GM12878 (cell line): ENCODE measurements around the gene TTLL4. TPM values are rescaled to one million over a fixed set of nuclear protein-coding genes. Genes with fewer than 3 reads are reported as not detected.
A peak's percentile ranks its signal among the peaks of the same experiment; 100 is the strongest.

Source experiments
- BHLHE40 ChIP-seq, 2 experiments: fragments of 450-650 bp in 1 of 2; IDR thresholded peaks; 2 replicates each; pipeline ENCODE4 v1.6.1; 2011 to 2017; ENCODE audit warnings: low read depth in 2 of 2, borderline replicate concordance in 1 of 2, improper control_type of control experiment in 1 of 2, low read length in 1 of 2, mild to moderate bottlenecking in 1 of 2
- BMI1 ChIP-seq: fragments of 450-650 bp; IDR thresholded peaks from 2 replicates; pipeline ENCODE4 v1.6.1; 2016; ENCODE audit warnings: mild to moderate bottlenecking, moderate library complexity, borderline replicate concordance
- CBX5 ChIP-seq: sonication (generic); IDR thresholded peaks from 2 replicates; pipeline ENCODE4 v1.6.1; 2016; ENCODE audit warnings: low read depth, moderate library complexity, mild to moderate bottlenecking, inconsistent platforms
- EED ChIP-seq: sonication (generic); IDR thresholded peaks from 2 replicates; pipeline ENCODE4 v1.6.1; 2016; ENCODE audit warnings: antibody characterized with exemption, low read depth
- HCFC1 ChIP-seq: fragments of 150-350 bp; IDR thresholded peaks from 2 replicates; pipeline ENCODE4 v1.6.1; 2014; ENCODE audit warnings: low read length
- HDAC2 ChIP-seq: fragments of 200-600 bp; sonication (generic); IDR thresholded peaks from 2 replicates; pipeline ENCODE4 v1.6.1; 2017
- IKZF2 ChIP-seq, 2 experiments: fragments of 450-650 bp; IDR thresholded peaks; 2 replicates each; pipeline ENCODE4 v1.6.1; 2017; ENCODE audit warnings: mild to moderate bottlenecking in 2 of 2, moderate library complexity in 2 of 2
- IRF4 ChIP-seq: IDR thresholded peaks from 2 replicates; pipeline ENCODE4 v1.6.1; 2011; ENCODE audit warnings: low read depth, low read length
- MEF2A ChIP-seq: IDR thresholded peaks from 2 replicates; pipeline ENCODE4 v1.6.1; 2011; ENCODE audit warnings: low read depth, mild to moderate bottlenecking, low read length, moderate library complexity; ENCODE audit not compliant: insufficient read depth
- MYB ChIP-seq: fragments of 150-350 bp; IDR thresholded peaks from 2 replicates; pipeline ENCODE4 v1.6.1; 2014; ENCODE audit warnings: mild to moderate bottlenecking, low read depth, low read length, borderline replicate concordance
- NFXL1 ChIP-seq: fragments of 450-650 bp; IDR thresholded peaks from 2 replicates; pipeline ENCODE4 v1.6.1; 2017; ENCODE audit warnings: antibody characterized with exemption, mild to moderate bottlenecking, borderline replicate concordance
- NR2F1 ChIP-seq: fragments of 450-650 bp; conservative IDR thresholded peaks from 2 replicates; pipeline ENCODE4 v1.6.1; 2017; ENCODE audit warnings: mild to moderate bottlenecking
- PAX8 ChIP-seq: fragments of 450-650 bp; IDR thresholded peaks from 2 replicates; pipeline ENCODE4 v1.6.1; 2017; ENCODE audit warnings: mild to moderate bottlenecking, moderate library complexity
- SMARCA5 ChIP-seq: fragments of 450-650 bp; IDR thresholded peaks from 2 replicates; pipeline ENCODE4 v1.6.1; 2017; ENCODE audit warnings: mild to moderate bottlenecking
- SRF ChIP-seq, 2 experiments: IDR thresholded peaks; 2 replicates each; pipeline ENCODE4 v1.6.1; 2011; ENCODE audit warnings: low read depth in 2 of 2, low read length in 2 of 2, mild to moderate bottlenecking in 1 of 2, moderate library complexity in 1 of 2
- ZNF274 ChIP-seq: IDR thresholded peaks from one replicate; pipeline ENCODE4 v1.8.0; 2011; ENCODE audit not compliant: insufficient read length, insufficient read depth
- ZSCAN29 ChIP-seq: fragments of 450-650 bp; IDR thresholded peaks from 2 replicates; pipeline ENCODE4 v1.6.1; 2017; ENCODE audit warnings: mild to moderate bottlenecking, moderate library complexity
- polyA plus RNA-seq, 11 experiments: library from polyadenylated mRNA; depleted of rRNA in 4 of 11; unstranded in 6 of 11; stranded (reverse) in 5 of 11; fragments of >200 nt; fragmentation: Nextera tagmentation in 4 of 11; fragmentation: Illumina TruSeq in 1 of 11; extraction: Ambion mirVana in 4 of 11; extraction: Trizol in 1 of 11; gene quantifications; 1 replicate in 1 of 11; 2 replicates in 10 of 11; pipeline versions ENCODE4 v1.2.1 to v1.2.3, GENCODE V29; 2011 to 2016; ENCODE audit warnings: inconsistent platforms in 2 of 11, missing spikeins in 2 of 11, low read depth in 1 of 11
- total RNA-seq, 4 experiments: library from RNA; depleted of rRNA in 3 of 4; stranded (reverse); fragments of >200 nt in 3 of 4; fragmentation: Illumina TruSeq in 1 of 4; extraction: Trizol in 1 of 4; gene quantifications; 2 replicates each; pipeline versions ENCODE4 v1.2.1 to v1.2.3, GENCODE V29; 2013 to 2021
- TF ChIP-seq, protein P1 (sequence below): IDR thresholded peaks from 2 replicates; pipeline ENCODE4 v1.6.1; 2011; ENCODE audit warnings: borderline replicate concordance, low read depth, mild to moderate bottlenecking, moderate library complexity, low read length; ENCODE audit not compliant: insufficient read depth, poor library complexity, severe bottlenecking
- TF ChIP-seq, protein P2 (sequence below): IDR thresholded peaks from 2 replicates; pipeline ENCODE4 v1.6.1; 2012; ENCODE audit warnings: mild to moderate bottlenecking, low read depth, low read length
- TF ChIP-seq, protein P3 (sequence below): fragments of 450-650 bp; formaldehyde crosslinking; IDR thresholded peaks from 2 replicates; pipeline ENCODE4 v1.4.0; 2022; ENCODE audit warnings: mild to moderate bottlenecking, moderate library complexity

TTLL4 gene
- total and polyA plus RNA-seq, 10 of the 15 experiments (the other 5 are each of a cell fraction or from before 2014, with no cell fraction given): 16.6 to 63.1 (median 32.9) TPM

DNA sequence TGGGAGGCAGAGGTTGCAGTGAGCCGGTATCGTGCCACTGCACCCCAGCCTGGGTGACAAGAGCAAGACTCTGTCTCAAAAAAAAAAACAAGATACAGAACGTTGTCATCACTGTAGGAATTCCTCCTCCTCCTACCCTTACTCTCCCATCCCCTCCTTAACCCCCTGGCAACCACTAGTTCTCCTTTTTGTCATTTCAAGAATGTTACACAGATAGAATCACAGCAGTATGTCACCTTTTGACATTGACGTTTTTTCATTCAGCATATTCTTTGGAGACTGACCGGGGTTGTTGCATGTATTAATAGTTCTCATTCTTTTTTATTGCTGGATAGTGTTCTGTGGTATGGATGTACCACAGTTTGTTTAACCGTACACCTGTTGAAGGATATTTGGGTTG lies 32.4 kb downstream of the TTLL4 start (continued):
- TF ChIP-seq, protein P1, sequence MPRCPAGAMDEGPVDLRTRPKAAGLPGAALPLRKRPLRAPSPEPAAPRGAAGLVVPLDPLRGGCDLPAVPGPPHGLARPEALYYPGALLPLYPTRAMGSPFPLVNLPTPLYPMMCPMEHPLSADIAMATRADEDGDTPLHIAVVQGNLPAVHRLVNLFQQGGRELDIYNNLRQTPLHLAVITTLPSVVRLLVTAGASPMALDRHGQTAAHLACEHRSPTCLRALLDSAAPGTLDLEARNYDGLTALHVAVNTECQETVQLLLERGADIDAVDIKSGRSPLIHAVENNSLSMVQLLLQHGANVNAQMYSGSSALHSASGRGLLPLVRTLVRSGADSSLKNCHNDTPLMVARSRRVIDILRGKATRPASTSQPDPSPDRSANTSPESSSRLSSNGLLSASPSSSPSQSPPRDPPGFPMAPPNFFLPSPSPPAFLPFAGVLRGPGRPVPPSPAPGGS: peak; percentile 20
- TF ChIP-seq EED (peak; percentile 66), SMARCA5 (no peak), MYB (no peak), ZSCAN29 (no peak), HDAC2 (no peak), NFXL1 (no peak), BMI1 (0 out of 2 replicates have a peak, but pooled peaks have one; percentile 15), NR2F1 (peak; percentile 73), ZNF274 (no peak), SRF (IDR thresholded peaks at IDR 0.05; ENCODE audit: low read depth in 2 of 2, low read length in 2 of 2) (0 out of 4 replicates have a peak, but pooled peaks of 1 of the 2 experiments have one; percentile 14), HCFC1 (no peak), PAX8 (no peak), MEF2A (peak; percentile 54; the same call in 1 of the 2 replicates), IRF4 (peak; percentile 74; the same call in 1 of the 2 replicates), BHLHE40 (IDR thresholded peaks at IDR 0.05; ENCODE audit: borderline replicate concordance in 1 of 2, low read depth in 2 of 2, low read length in 1 of 2) (peak in 1 of 2 experiments; percentile 16; a peak in 1 of 4 replicates), CBX5 (no peak), IKZF2 (IDR thresholded peaks at IDR 0.05) (peak; percentile 26 to 56; a peak in 2 of 4 replicates)
- TF ChIP-seq, protein P2, sequence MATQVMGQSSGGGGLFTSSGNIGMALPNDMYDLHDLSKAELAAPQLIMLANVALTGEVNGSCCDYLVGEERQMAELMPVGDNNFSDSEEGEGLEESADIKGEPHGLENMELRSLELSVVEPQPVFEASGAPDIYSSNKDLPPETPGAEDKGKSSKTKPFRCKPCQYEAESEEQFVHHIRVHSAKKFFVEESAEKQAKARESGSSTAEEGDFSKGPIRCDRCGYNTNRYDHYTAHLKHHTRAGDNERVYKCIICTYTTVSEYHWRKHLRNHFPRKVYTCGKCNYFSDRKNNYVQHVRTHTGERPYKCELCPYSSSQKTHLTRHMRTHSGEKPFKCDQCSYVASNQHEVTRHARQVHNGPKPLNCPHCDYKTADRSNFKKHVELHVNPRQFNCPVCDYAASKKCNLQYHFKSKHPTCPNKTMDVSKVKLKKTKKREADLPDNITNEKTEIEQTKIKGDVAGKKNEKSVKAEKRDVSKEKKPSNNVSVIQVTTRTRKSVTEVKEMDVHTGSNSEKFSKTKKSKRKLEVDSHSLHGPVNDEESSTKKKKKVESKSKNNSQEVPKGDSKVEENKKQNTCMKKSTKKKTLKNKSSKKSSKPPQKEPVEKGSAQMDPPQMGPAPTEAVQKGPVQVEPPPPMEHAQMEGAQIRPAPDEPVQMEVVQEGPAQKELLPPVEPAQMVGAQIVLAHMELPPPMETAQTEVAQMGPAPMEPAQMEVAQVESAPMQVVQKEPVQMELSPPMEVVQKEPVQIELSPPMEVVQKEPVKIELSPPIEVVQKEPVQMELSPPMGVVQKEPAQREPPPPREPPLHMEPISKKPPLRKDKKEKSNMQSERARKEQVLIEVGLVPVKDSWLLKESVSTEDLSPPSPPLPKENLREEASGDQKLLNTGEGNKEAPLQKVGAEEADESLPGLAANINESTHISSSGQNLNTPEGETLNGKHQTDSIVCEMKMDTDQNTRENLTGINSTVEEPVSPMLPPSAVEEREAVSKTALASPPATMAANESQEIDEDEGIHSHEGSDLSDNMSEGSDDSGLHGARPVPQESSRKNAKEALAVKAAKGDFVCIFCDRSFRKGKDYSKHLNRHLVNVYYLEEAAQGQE: no peak
- TF ChIP-seq, protein P3, sequence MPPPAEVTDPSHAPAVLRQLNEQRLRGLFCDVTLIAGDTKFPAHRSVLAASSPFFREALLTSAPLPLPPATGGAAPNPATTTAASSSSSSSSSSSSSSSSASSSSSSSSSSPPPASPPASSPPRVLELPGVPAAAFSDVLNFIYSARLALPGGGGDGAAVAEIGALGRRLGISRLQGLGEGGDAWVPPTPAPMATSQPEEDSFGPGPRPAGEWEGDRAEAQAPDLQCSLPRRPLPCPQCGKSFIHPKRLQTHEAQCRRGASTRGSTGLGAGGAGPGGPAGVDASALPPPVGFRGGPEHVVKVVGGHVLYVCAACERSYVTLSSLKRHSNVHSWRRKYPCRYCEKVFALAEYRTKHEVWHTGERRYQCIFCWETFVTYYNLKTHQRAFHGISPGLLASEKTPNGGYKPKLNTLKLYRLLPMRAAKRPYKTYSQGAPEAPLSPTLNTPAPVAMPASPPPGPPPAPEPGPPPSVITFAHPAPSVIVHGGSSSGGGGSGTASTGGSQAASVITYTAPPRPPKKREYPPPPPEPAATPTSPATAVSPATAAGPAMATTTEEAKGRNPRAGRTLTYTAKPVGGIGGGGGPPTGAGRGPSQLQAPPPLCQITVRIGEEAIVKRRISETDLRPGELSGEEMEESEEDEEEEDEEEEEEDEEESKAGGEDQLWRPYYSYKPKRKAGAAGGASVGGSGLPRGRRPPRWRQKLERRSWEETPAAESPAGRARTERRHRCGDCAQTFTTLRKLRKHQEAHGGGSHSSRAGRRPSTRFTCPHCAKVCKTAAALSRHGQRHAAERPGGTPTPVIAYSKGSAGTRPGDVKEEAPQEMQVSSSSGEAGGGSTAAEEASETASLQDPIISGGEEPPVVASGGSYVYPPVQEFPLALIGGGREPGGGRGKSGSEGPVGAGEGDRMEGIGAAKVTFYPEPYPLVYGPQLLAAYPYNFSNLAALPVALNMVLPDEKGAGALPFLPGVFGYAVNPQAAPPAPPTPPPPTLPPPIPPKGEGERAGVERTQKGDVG (CRISPR knock-in tag): no peak
